SK-N-SH (cell line): ENCODE data around the gene GRIN2A. TPM values are rescaled to one million over a fixed set of nuclear protein-coding genes. Genes with fewer than 3 reads are reported as not detected.

Experiments
- CTCF ChIA-PET: fragments of 300-600, 350-600 bp; formaldehyde crosslinking; extraction: SDS; loops from one replicate; lab custom pipeline; 2021; lab: Yijun Ruan, JAX
- POLR2A ChIA-PET: fragments of 350-600 bp; sonication (Branson Sonifier 250); formaldehyde crosslinking; extraction: SDS; loops from one replicate; lab custom pipeline; 2020; ENCODE audit warnings: antibody characterized with exemption, inconsistent platforms; lab: Yijun Ruan, JAX
- DNase-seq: peaks from one replicate; pipeline ENCODE4 v3.0.0; 2012
- H2AFZ ChIP-seq: fragments of 200-600 bp; sonication (generic); 2 replicates; pipeline ENCODE4 v1.8.1; 2016; ENCODE audit warnings: antibody characterized with exemption, mild to moderate bottlenecking, low read depth
- H3F3A ChIP-seq: fragments of 200-600 bp; sonication (generic); replicated peaks from 2 replicates; pipeline ENCODE3; 2016; ENCODE audit warnings: antibody characterized with exemption, mild to moderate bottlenecking; ENCODE audit not compliant: insufficient read depth
- H3K27ac ChIP-seq, 2 experiments: fragments of 200-500 bp in 1 of 2; fragments of 200-600 bp in 1 of 2; sonication (Bioruptor generic) in 1 of 2; sonication (generic), shearing (Covaris generic) in 1 of 2; 2 replicates each; pipeline versions ENCODE4 v1.5.1 to v1.6.1; 2014 to 2016; ENCODE audit warnings: low read depth in 2 of 2, inconsistent platforms in 1 of 2, low read length in 1 of 2, mild to moderate bottlenecking in 1 of 2, mixed read lengths in 1 of 2
- H3K27me3 ChIP-seq: fragments of 200-600 bp; sonication (generic), shearing (Covaris generic); 2 replicates; pipeline ENCODE4 v1.6.1; 2016; ENCODE audit warnings: mixed run types; ENCODE audit not compliant: insufficient read depth
- H3K36me3 ChIP-seq, 2 experiments: fragments of 200-500 bp in 1 of 2; fragments of 200-600 bp in 1 of 2; sonication (Bioruptor generic) in 1 of 2; sonication (generic) in 1 of 2; replicated peaks in 1 of 2; 2 replicates each; pipeline versions ENCODE3 to v1.5.1; 2014 to 2016; ENCODE audit warnings: low read length in 1 of 2, mild to moderate bottlenecking in 1 of 2; ENCODE audit not compliant: insufficient read depth in 2 of 2, control insufficient read depth in 1 of 2
- H3K4me1 ChIP-seq, 2 experiments: fragments of 200-500 bp in 1 of 2; fragments of 200-600 bp in 1 of 2; sonication (Bioruptor generic) in 1 of 2; sonication (generic), shearing (Covaris generic) in 1 of 2; 2 replicates each; pipeline versions ENCODE4 v1.5.1 to v1.6.1; 2014 to 2016; ENCODE audit warnings: low read depth in 1 of 2, low read length in 1 of 2, mixed run types in 1 of 2; ENCODE audit not compliant: insufficient read depth in 2 of 2, control insufficient read depth in 1 of 2
- H3K4me2 ChIP-seq: fragments of 200-600 bp; sonication (generic), shearing (Covaris generic); 2 replicates; pipeline ENCODE4 v1.6.1; 2017; ENCODE audit warnings: mixed run types
- H3K4me3 ChIP-seq, 2 experiments: fragments of 200-500 bp in 1 of 2; fragments of 200-600 bp in 1 of 2; sonication (Bioruptor generic) in 1 of 2; sonication (generic), shearing (Covaris generic) in 1 of 2; 2 replicates each; pipeline versions ENCODE4 v1.5.1 to v1.8.1; 2014 to 2016; ENCODE audit warnings: low read depth in 2 of 2, inconsistent platforms in 1 of 2, low read length in 1 of 2, mild to moderate bottlenecking in 1 of 2, mixed read lengths in 1 of 2, moderate library complexity in 1 of 2
- H3K79me2 ChIP-seq: fragments of 200-600 bp; sonication (generic); 2 replicates; pipeline ENCODE4 v1.8.1; 2017; ENCODE audit warnings: mild to moderate bottlenecking; ENCODE audit not compliant: insufficient read depth
- H3K9ac ChIP-seq: fragments of 200-600 bp; sonication (generic); 2 replicates; pipeline ENCODE4 v1.6.1; 2017; ENCODE audit warnings: mixed run types
- H3K9me2 ChIP-seq: fragments of 200-600 bp; sonication (generic); 2 replicates; pipeline ENCODE4 v1.6.1; 2017; ENCODE audit warnings: mixed run types
- H3K9me3 ChIP-seq: fragments of 200-600 bp; sonication (generic); 2 replicates; pipeline ENCODE4 v1.6.1; 2017; ENCODE audit warnings: mixed run types, mild to moderate bottlenecking, moderate library complexity
- H4K20me1 ChIP-seq: fragments of 200-600 bp; sonication (generic); 2 replicates; pipeline ENCODE4 v1.6.1; 2017; ENCODE audit warnings: mild to moderate bottlenecking, mixed run types; ENCODE audit not compliant: insufficient read depth
- CHD2 ChIP-seq: fragments of 150-350 bp; IDR thresholded peaks from 2 replicates; pipeline ENCODE4 v1.6.1; 2018; ENCODE audit warnings: low read length; ENCODE audit not compliant: partially characterized antibody
- ELF1 ChIP-seq: IDR thresholded peaks from 2 replicates; pipeline ENCODE4 v1.4.0; 2012
- EP300 ChIP-seq, 2 experiments: IDR thresholded peaks; 2 replicates each; pipeline versions ENCODE4 v1.4.0 to v1.6.1; 2012; ENCODE audit warnings: borderline replicate concordance in 1 of 2, low read depth in 1 of 2, low read length in 1 of 2
- EZH2phosphoT487 ChIP-seq: fragments of 200-600 bp; sonication (generic); IDR thresholded peaks from 2 replicates; pipeline ENCODE4 v1.6.1; 2017; ENCODE audit warnings: low read depth, mixed run types, mild to moderate bottlenecking, antibody characterized with exemption, moderate library complexity, borderline replicate concordance
- JUND ChIP-seq: IDR thresholded peaks from 2 replicates; pipeline ENCODE4 v1.4.0; 2012
- MEF2A ChIP-seq: IDR thresholded peaks from 2 replicates; pipeline ENCODE4 v1.4.0; 2012; ENCODE audit warnings: low read depth, borderline replicate concordance
- NRF1 ChIP-seq: IDR thresholded peaks from 2 replicates; pipeline ENCODE4 v1.6.1; 2012; ENCODE audit warnings: low read depth, mild to moderate bottlenecking, low read length
- POLR2AphosphoS5 ChIP-seq: IDR thresholded peaks from 2 replicates; pipeline ENCODE4 v1.6.1; 2012; ENCODE audit warnings: low read depth, low read length
- RAD21 ChIP-seq: IDR thresholded peaks from 2 replicates; pipeline ENCODE4 v1.6.1; 2012; ENCODE audit warnings: mild to moderate bottlenecking, low read length
- RCOR1 ChIP-seq: fragments of 150-350 bp; IDR thresholded peaks from 2 replicates; pipeline ENCODE4 v1.6.1; 2017; ENCODE audit warnings: antibody characterized with exemption, low read length
- SIN3A ChIP-seq: IDR thresholded peaks from 2 replicates; pipeline ENCODE4 v1.6.1; 2012; ENCODE audit warnings: low read depth, mild to moderate bottlenecking, low read length, moderate library complexity, borderline replicate concordance
- SMC3 ChIP-seq: IDR thresholded peaks from 2 replicates; pipeline ENCODE4 v1.6.1; 2012; ENCODE audit warnings: low read depth, low read length, improper control_type of control experiment
- TCF12 ChIP-seq: IDR thresholded peaks from 2 replicates; pipeline ENCODE4 v1.4.0; 2012
- TEAD4 ChIP-seq: IDR thresholded peaks from 2 replicates; pipeline ENCODE4 v1.4.0; 2012; ENCODE audit warnings: mild to moderate bottlenecking, borderline replicate concordance; ENCODE audit not compliant: insufficient read depth
- YY1 ChIP-seq: IDR thresholded peaks from 2 replicates; pipeline ENCODE4 v1.4.0; 2012; ENCODE audit warnings: low read depth, mild to moderate bottlenecking
- polyA plus RNA-seq, 3 experiments: library from polyadenylated mRNA; depleted of rRNA; stranded (reverse); fragments of >200 nt; gene quantifications; 2 replicates each; pipeline ENCODE4 v1.2.3, GENCODE V29; 2012
- TF ChIP-seq, protein P1 (sequence below): fragments of 150-350 bp; IDR thresholded peaks from 2 replicates; pipeline ENCODE4 v1.6.1; 2017; ENCODE audit warnings: antibody characterized with exemption, low read length, low read depth, borderline replicate concordance
- TF ChIP-seq, protein P2 (sequence below): fragments of 150-350 bp; IDR thresholded peaks from 2 replicates; pipeline ENCODE4 v1.6.1; 2016; ENCODE audit warnings: mild to moderate bottlenecking, low read depth, low read length
- TF ChIP-seq, protein P3 (sequence below): IDR thresholded peaks from 2 replicates; pipeline ENCODE4; 2012
- TF ChIP-seq, protein P4 (sequence below): IDR thresholded peaks from 2 replicates; pipeline ENCODE4 v1.4.0; 2012; ENCODE audit warnings: low read depth, borderline replicate concordance
- TF ChIP-seq, protein P5 (sequence below): IDR thresholded peaks from 2 replicates; pipeline ENCODE4 v1.6.1; 2012; ENCODE audit warnings: mild to moderate bottlenecking, low read depth, low read length, moderate library complexity

The GRIN2A gene
- polyA plus RNA-seq, 1 of the 3 experiments (the other 2 are of a cell fraction) = not detected

DNA sequence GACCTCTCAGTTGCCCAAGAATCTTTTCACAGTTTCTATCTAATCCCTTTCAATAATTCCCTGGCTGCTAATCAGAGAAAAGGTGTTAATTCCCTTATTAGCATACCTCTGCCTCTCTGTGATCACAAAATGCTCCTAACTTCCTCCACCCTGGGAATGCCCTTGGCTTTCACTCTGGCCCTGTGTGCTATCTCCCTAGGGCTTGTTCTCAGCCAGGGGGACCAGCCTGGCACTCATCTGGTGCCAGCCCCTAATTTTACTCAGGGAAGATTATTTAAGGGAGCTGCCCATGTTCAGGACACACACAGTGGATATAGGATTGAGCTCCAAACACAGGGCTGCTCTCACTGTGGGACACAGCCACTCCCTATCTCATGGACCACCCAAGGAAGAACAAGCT lies 225.2 kb downstream of the GRIN2A start:
- H4K20me1 ChIP-seq = no peaks in the 10 kb centered on the region
- no peak overlapping the region for H2AFZ ChIP-seq
- H3K36me3 ChIP-seq = no peaks in the 10 kb centered on the region
- TF ChIP-seq JUND (no peak), MEF2A (no peak), YY1 (no peak), TCF12 (no peak), TEAD4 (no peak), EZH2phosphoT487 (no peak), ELF1 (no peak), CHD2 (no peak), POLR2AphosphoS5 (no peak), NRF1 (no peak), EP300 (IDR thresholded peaks at IDR 0.05; ENCODE audit: borderline replicate concordance in 1 of 2, low read depth in 1 of 2, low read length in 1 of 2) (no peak), RCOR1 (no peak), SMC3 (no peak), RAD21 (no peak), SIN3A (no peak)
- TF ChIP-seq, protein P1, sequence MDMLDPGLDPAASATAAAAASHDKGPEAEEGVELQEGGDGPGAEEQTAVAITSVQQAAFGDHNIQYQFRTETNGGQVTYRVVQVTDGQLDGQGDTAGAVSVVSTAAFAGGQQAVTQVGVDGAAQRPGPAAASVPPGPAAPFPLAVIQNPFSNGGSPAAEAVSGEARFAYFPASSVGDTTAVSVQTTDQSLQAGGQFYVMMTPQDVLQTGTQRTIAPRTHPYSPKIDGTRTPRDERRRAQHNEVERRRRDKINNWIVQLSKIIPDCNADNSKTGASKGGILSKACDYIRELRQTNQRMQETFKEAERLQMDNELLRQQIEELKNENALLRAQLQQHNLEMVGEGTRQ = no peak
- TF ChIP-seq, protein P2, sequence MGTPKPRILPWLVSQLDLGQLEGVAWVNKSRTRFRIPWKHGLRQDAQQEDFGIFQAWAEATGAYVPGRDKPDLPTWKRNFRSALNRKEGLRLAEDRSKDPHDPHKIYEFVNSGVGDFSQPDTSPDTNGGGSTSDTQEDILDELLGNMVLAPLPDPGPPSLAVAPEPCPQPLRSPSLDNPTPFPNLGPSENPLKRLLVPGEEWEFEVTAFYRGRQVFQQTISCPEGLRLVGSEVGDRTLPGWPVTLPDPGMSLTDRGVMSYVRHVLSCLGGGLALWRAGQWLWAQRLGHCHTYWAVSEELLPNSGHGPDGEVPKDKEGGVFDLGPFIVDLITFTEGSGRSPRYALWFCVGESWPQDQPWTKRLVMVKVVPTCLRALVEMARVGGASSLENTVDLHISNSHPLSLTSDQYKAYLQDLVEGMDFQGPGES = no peak
- TF ChIP-seq, protein P3, sequence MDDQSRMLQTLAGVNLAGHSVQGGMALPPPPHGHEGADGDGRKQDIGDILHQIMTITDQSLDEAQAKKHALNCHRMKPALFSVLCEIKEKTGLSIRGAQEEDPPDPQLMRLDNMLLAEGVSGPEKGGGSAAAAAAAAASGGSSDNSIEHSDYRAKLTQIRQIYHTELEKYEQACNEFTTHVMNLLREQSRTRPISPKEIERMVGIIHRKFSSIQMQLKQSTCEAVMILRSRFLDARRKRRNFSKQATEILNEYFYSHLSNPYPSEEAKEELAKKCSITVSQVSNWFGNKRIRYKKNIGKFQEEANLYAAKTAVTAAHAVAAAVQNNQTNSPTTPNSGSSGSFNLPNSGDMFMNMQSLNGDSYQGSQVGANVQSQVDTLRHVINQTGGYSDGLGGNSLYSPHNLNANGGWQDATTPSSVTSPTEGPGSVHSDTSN = no peak
- TF ChIP-seq, protein P4, sequence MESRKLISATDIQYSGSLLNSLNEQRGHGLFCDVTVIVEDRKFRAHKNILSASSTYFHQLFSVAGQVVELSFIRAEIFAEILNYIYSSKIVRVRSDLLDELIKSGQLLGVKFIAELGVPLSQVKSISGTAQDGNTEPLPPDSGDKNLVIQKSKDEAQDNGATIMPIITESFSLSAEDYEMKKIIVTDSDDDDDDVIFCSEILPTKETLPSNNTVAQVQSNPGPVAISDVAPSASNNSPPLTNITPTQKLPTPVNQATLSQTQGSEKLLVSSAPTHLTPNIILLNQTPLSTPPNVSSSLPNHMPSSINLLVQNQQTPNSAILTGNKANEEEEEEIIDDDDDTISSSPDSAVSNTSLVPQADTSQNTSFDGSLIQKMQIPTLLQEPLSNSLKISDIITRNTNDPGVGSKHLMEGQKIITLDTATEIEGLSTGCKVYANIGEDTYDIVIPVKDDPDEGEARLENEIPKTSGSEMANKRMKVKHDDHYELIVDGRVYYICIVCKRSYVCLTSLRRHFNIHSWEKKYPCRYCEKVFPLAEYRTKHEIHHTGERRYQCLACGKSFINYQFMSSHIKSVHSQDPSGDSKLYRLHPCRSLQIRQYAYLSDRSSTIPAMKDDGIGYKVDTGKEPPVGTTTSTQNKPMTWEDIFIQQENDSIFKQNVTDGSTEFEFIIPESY = no peak
- TF ChIP-seq, protein P5, sequence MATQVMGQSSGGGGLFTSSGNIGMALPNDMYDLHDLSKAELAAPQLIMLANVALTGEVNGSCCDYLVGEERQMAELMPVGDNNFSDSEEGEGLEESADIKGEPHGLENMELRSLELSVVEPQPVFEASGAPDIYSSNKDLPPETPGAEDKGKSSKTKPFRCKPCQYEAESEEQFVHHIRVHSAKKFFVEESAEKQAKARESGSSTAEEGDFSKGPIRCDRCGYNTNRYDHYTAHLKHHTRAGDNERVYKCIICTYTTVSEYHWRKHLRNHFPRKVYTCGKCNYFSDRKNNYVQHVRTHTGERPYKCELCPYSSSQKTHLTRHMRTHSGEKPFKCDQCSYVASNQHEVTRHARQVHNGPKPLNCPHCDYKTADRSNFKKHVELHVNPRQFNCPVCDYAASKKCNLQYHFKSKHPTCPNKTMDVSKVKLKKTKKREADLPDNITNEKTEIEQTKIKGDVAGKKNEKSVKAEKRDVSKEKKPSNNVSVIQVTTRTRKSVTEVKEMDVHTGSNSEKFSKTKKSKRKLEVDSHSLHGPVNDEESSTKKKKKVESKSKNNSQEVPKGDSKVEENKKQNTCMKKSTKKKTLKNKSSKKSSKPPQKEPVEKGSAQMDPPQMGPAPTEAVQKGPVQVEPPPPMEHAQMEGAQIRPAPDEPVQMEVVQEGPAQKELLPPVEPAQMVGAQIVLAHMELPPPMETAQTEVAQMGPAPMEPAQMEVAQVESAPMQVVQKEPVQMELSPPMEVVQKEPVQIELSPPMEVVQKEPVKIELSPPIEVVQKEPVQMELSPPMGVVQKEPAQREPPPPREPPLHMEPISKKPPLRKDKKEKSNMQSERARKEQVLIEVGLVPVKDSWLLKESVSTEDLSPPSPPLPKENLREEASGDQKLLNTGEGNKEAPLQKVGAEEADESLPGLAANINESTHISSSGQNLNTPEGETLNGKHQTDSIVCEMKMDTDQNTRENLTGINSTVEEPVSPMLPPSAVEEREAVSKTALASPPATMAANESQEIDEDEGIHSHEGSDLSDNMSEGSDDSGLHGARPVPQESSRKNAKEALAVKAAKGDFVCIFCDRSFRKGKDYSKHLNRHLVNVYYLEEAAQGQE = no peak
- POLR2A ChIA-PET = no interaction called here
- CTCF ChIA-PET = no interaction called here
- H3K79me2 ChIP-seq = no peaks in the 10 kb centered on the region
- H3K27ac ChIP-seq = no peak overlapping the region
- no peak overlapping the region for H3K4me3 ChIP-seq
- H3K4me1 ChIP-seq = no peaks in the 10 kb centered on the region
- no peak overlapping the region for H3K4me2 ChIP-seq
- no peaks in the 10 kb centered on the region for H3K27me3 ChIP-seq
- no peak for DNase-seq
- no peaks in the 10 kb centered on the region for H3K9me2 ChIP-seq
- H3F3A ChIP-seq = no peaks in the 10 kb centered on the region
- no peaks in the 10 kb centered on the region for H3K9me3 ChIP-seq
- H3K9ac ChIP-seq = no peak overlapping the region
